IMR-90 (cell line): ENCODE measurements around the gene CEBPE. TPM values are rescaled to one million over a fixed set of nuclear protein-coding genes. Genes with fewer than 3 reads are reported as not detected.

Source experiments
- ATAC-seq: fragments of 200-7000 bp; cut with Tn5 transposase; 2 replicates; pipeline ENCODE4 v1.9.1; 2020; ENCODE audit warnings: low read depth, mild to moderate bottlenecking, moderate library complexity
- BruUV-seq: library from RNA; stranded (reverse); fragments of 400-500 nt; replicated peaks from 2 replicates; lab custom pipeline; 2021; lab: Mats Ljungman, UMichigan
- CTCF ChIA-PET: fragments of 300-600 bp; formaldehyde crosslinking; extraction: SDS; loops from one replicate; lab custom pipeline; 2021; ENCODE audit warnings: antibody characterized with exemption; lab: Yijun Ruan, JAX
- POLR2A ChIA-PET: fragments of 300-600 bp; sonication (Branson Sonifier 250); formaldehyde crosslinking; loops from one replicate; lab custom pipeline; 2022; ENCODE audit warnings: antibody characterized with exemption; ENCODE audit not compliant: unreplicated experiment; lab: Charles Lee
- DNase-seq: peaks from one replicate; pipeline ENCODE4 v3.0.0; 2013
- H2AFZ ChIP-seq: replicated peaks from 2 replicates; pipeline ENCODE3; 2013; ENCODE audit warnings: low read length, mild to moderate bottlenecking; ENCODE audit not compliant: poor library complexity
- H2AK5ac ChIP-seq: 2 replicates; pipeline ENCODE4 v1.6.1; 2013; ENCODE audit warnings: low read depth, low read length, inconsistent platforms
- H2AK9ac ChIP-seq: replicated peaks from 2 replicates; pipeline ENCODE3; 2013; ENCODE audit warnings: mild to moderate bottlenecking, low read depth, low read length, moderate library complexity; ENCODE audit not compliant: poor library complexity
- H2BK120ac ChIP-seq: 2 replicates; pipeline ENCODE4 v1.6.1; 2013; ENCODE audit warnings: low read depth, low read length, inconsistent platforms
- H2BK15ac ChIP-seq: 3 replicates; pipeline ENCODE4 v1.6.1; 2013; ENCODE audit warnings: low read depth, low read length, inconsistent platforms
- H2BK20ac ChIP-seq: 2 replicates; pipeline ENCODE4 v1.6.1; 2013; ENCODE audit warnings: low read depth, mild to moderate bottlenecking, inconsistent platforms, low read length, moderate library complexity
- H2BK5ac ChIP-seq: 2 replicates; pipeline ENCODE4 v1.6.1; 2013; ENCODE audit warnings: mild to moderate bottlenecking, low read depth, low read length, inconsistent platforms; ENCODE audit not compliant: poor library complexity, severe bottlenecking
- H3K14ac ChIP-seq: replicated peaks from 2 replicates; pipeline ENCODE4 v1.6.1; 2013; ENCODE audit warnings: low read depth, low read length, inconsistent platforms
- H3K18ac ChIP-seq: 2 replicates; pipeline ENCODE4 v1.6.1; 2013; ENCODE audit warnings: low read depth, low read length, control low read depth
- H3K23ac ChIP-seq: 2 replicates; pipeline ENCODE4 v1.6.1; 2013; ENCODE audit warnings: low read depth, low read length, inconsistent platforms
- H3K27ac ChIP-seq: 2 replicates; pipeline ENCODE4 v1.5.1; 2013; ENCODE audit warnings: mild to moderate bottlenecking, control low read depth, low read length; ENCODE audit not compliant: insufficient read depth
- H3K27me3 ChIP-seq: 2 replicates; pipeline ENCODE4 v1.6.1; 2013; ENCODE audit warnings: low read length; ENCODE audit not compliant: control insufficient read depth, insufficient read depth
- H3K36me3 ChIP-seq: 2 replicates; pipeline ENCODE4 v1.6.1; 2013; ENCODE audit warnings: low read length, mixed read lengths; ENCODE audit not compliant: control insufficient read depth, insufficient read depth
- H3K4ac ChIP-seq: 2 replicates; pipeline ENCODE4 v1.6.1; 2013; ENCODE audit warnings: low read depth, low read length, inconsistent platforms
- H3K4me1 ChIP-seq: 2 replicates; pipeline ENCODE4 v1.6.1; 2013; ENCODE audit warnings: low read length, mixed read lengths; ENCODE audit not compliant: control insufficient read depth, insufficient read depth
- H3K4me2 ChIP-seq: 2 replicates; pipeline ENCODE4 v1.6.1; 2013; ENCODE audit warnings: low read depth, mild to moderate bottlenecking, control low read depth, low read length, moderate library complexity
- H3K4me3 ChIP-seq: 2 replicates; pipeline ENCODE4 v1.5.1; 2013; ENCODE audit warnings: low read depth, mild to moderate bottlenecking, control low read depth, low read length, moderate library complexity; ENCODE audit not compliant: insufficient read depth
- H3K56ac ChIP-seq: 2 replicates; pipeline ENCODE4 v1.6.1; 2013; ENCODE audit warnings: low read length, inconsistent platforms; ENCODE audit not compliant: insufficient read depth; ENCODE audit errors: extremely low read depth
- H3K79me1 ChIP-seq, 2 experiments: 2 replicates each; pipeline ENCODE4 v1.6.1; 2013; ENCODE audit warnings: low read length in 2 of 2, inconsistent platforms in 1 of 2, low read depth in 1 of 2
- H3K9ac ChIP-seq: 2 replicates; pipeline ENCODE4 v1.6.1; 2013; ENCODE audit warnings: low read depth, low read length, control low read depth
- H3K9me1 ChIP-seq: 2 replicates; pipeline ENCODE4 v1.6.1; 2013; ENCODE audit warnings: low read length, inconsistent platforms; ENCODE audit not compliant: insufficient read depth
- H3K9me3 ChIP-seq: 2 replicates; pipeline ENCODE4 v1.6.1; 2013; ENCODE audit warnings: low read length; ENCODE audit not compliant: control insufficient read depth, insufficient read depth
- H4K20me1 ChIP-seq: 2 replicates; pipeline ENCODE4 v1.6.1; 2013; ENCODE audit warnings: low read length, inconsistent platforms; ENCODE audit not compliant: insufficient read depth
- H4K5ac ChIP-seq: 2 replicates; pipeline ENCODE4 v1.6.1; 2013; ENCODE audit warnings: mild to moderate bottlenecking, low read depth, low read length, control low read depth
- H4K8ac ChIP-seq, 2 experiments: 2 replicates each; pipeline ENCODE4 v1.6.1; 2013; ENCODE audit warnings: low read depth in 2 of 2, low read length in 2 of 2, control low read depth in 1 of 2, inconsistent platforms in 1 of 2
- H4K91ac ChIP-seq: 2 replicates; pipeline ENCODE4 v1.6.1; 2013; ENCODE audit warnings: low read depth, low read length, inconsistent platforms; ENCODE audit not compliant: insufficient read depth
- BHLHE40 ChIP-seq: fragments of 150-350 bp; IDR thresholded peaks from 2 replicates; pipeline ENCODE4 v1.6.1; 2016; ENCODE audit warnings: mild to moderate bottlenecking, low read depth, low read length
- CEBPB ChIP-seq: IDR thresholded peaks from 2 replicates; pipeline ENCODE4 v1.6.1; 2012; ENCODE audit warnings: low read depth, low read length, improper control_type of control experiment
- USF2 ChIP-seq: fragments of 150-350 bp; IDR thresholded peaks from 2 replicates; pipeline ENCODE4 v1.6.1; 2017; ENCODE audit warnings: mild to moderate bottlenecking, antibody characterized with exemption, low read length, low read depth
- WGBS, 2 experiments: methylation state at CpG; one replicate each; pipeline versions ENCODE4 v1.1.5 to v1.1.7; 2013; ENCODE audit warnings: missing lambda C conversion rate in 2 of 2; ENCODE audit not compliant: insufficient read length in 1 of 2; ENCODE audit errors: extremely low coverage in 2 of 2; 5-methylcytosine and 5-hydroxymethylcytosine counted together
- dilution Hi-C: fragments of 300-500 bp; cut with HindIII; formaldehyde crosslinking; loops from one replicate; pipeline ENCODE4 v1.14.3; 2018; ENCODE audit warnings: low sequenced_read_pairs; ENCODE audit not compliant: unreplicated experiment
- in situ Hi-C: fragments of 300-500 bp; cut with MboI; formaldehyde crosslinking; loops from 3 replicates; pipeline ENCODE4 v1.14.3; 2019; ENCODE audit warnings: low sequenced_read_pairs, inconsistent platforms, mixed read lengths
- intact Hi-C: fragments of 100-400 bp; cut with micrococcal nuclease; formaldehyde crosslinking; loops from 2 replicates; pipeline ENCODE4 v1.10.0; 2022
- polyA plus RNA-seq, 3 experiments: library from polyadenylated mRNA; depleted of rRNA; stranded (reverse); fragments of >200 nt; gene quantifications; 2 replicates each; pipeline ENCODE4 v1.2.3, GENCODE V29; 2012; ENCODE audit warnings: low replicate concordance in 1 of 3
- total RNA-seq: library from RNA; depleted of rRNA; stranded (reverse); fragments of >200 nt; gene quantifications from 2 replicates; pipeline ENCODE4 v1.2.3, GENCODE V29; 2012

Gene CEBPE
- total and polyA plus RNA-seq, 2 of the 4 experiments (the other 2 are of a cell fraction), result 0.05 TPM; not detected in 1

- TF ChIP-seq USF2 (no peak), CEBPB (no peak), BHLHE40 (no peak)
- ATAC-seq (no peak), DNase-seq (no peak)
- WGBS, 2 experiments, result no CpG with 5 or more reads among the region's 2 CpGs
- no peak overlapping the region for H3K9ac ChIP-seq
- CTCF ChIA-PET, result interaction anchor here (1.2 kb wide), 1 partner anchor 31 kb away, joined by 5 read pairs; no protein-coding TSS in a partner anchor
- dilution Hi-C loops (no loop called here), intact Hi-C loops (no loop called here), in situ Hi-C loops (no loop called here)
- H2AK9ac ChIP-seq, result no peak overlapping the region
- H2BK20ac ChIP-seq, result no peak overlapping the region
- no peak overlapping the region for H3K14ac ChIP-seq
- no peak overlapping the region for H2BK5ac ChIP-seq
- 0 out of 2 replicates have a peak, but pooled peaks cover 2% of the 10 kb centered on the region for H3K9me3 ChIP-seq
- H4K5ac ChIP-seq, result no peak overlapping the region
- no peak overlapping the region for H3K4me3 ChIP-seq
- no peak overlapping the region for H4K8ac ChIP-seq
- no peak overlapping the region for H3K56ac ChIP-seq
- no peak overlapping the region for H4K91ac ChIP-seq
- H3K23ac ChIP-seq, result no peak overlapping the region
- H3K27me3 ChIP-seq, result peaks cover 11% of the 10 kb centered on the region
- POLR2A ChIA-PET, result no interaction called here
- H3K36me3 ChIP-seq, result no peaks in the 10 kb centered on the region
- H2BK15ac ChIP-seq, result no peak overlapping the region
- peaks cover 4% of the 10 kb centered on the region for H3K4me1 ChIP-seq
- H3K79me1 ChIP-seq, result no peaks in the 10 kb centered on the region
- H4K20me1 ChIP-seq, result no peaks in the 10 kb centered on the region
- no peak overlapping the region for H3K4me2 ChIP-seq
- H3K9me1 ChIP-seq, result 0 out of 2 replicates have a peak, but pooled peaks cover 3% of the 10 kb centered on the region
- H3K18ac ChIP-seq, result no peak overlapping the region
- no peak overlapping the region for H2AK5ac ChIP-seq
- H2AFZ ChIP-seq, result no peak overlapping the region
- no peak overlapping the region for H3K4ac ChIP-seq
- BruUV-seq, result no TSS peak
- no peak overlapping the region for H2BK120ac ChIP-seq
- H3K27ac ChIP-seq, result no peak overlapping the region
These were observed 32.3 kb upstream of the CEBPE start for GRCh38 chr14:23151342-23151741.
